GM19324 (cell line): Measurements from ENCODE around the gene SLC25A44.
"Not testable (repeated sequence)": the region's sequence is repeated elsewhere in the genome, so short reads cannot be mapped to it uniquely, and the experiment has no call there.

Source experiments
- ATAC-seq: cut with Tn5 transposase; IDR thresholded peaks from one replicate; pipeline ENCODE4 v1.9.1; 2021; ENCODE audit warnings: mild to moderate bottlenecking, moderate library complexity; ENCODE audit not compliant: unreplicated experiment, low FRiP score

The SLC25A44 gene

GRCh38 chr1:156162430-156163037, 31.4 kb upstream of the SLC25A44 start:
- ATAC-seq: no peak

GRCh38 chr1:156163712-156164111, 30.2 kb upstream of the SLC25A44 start:
- ATAC-seq: no peak

- ATAC-seq: no peak
These were observed 29.6 kb upstream of the SLC25A44 start for GRCh38 chr1:156164125-156164831.

GRCh38 chr1:156165083-156165482, 28.8 kb upstream of the SLC25A44 start:
- ATAC-seq: no peak

- no peak for ATAC-seq
These were observed 26.4 kb upstream of the SLC25A44 start for GRCh38 chr1:156167536-156167935.

- ATAC-seq: no peak
These were observed 21.0 kb upstream of the SLC25A44 start for GRCh38 chr1:156172696-156173470.

- no peak for ATAC-seq
These were observed 17.2 kb upstream of the SLC25A44 start for GRCh38 chr1:156176610-156177210.

- ATAC-seq: no peak
These were observed 15.8 kb upstream of the SLC25A44 start for GRCh38 chr1:156177919-156178654.

GRCh38 chr1:156180471-156180870, 13.4 kb upstream of the SLC25A44 start:
- no peak for ATAC-seq

- not testable (repeated sequence) for ATAC-seq
These were observed 12.4 kb upstream of the SLC25A44 start for GRCh38 chr1:156181391-156181924.

GRCh38 chr1:156182010-156182779, 11.7 kb upstream of the SLC25A44 start:
- ATAC-seq: not testable (repeated sequence)

- not testable (repeated sequence) for ATAC-seq
These were observed 7.3 kb upstream of the SLC25A44 start for GRCh38 chr1:156186347-156187177.

GRCh38 chr1:156190265-156190664, 3.6 kb upstream of the SLC25A44 start:
- not testable (repeated sequence) for ATAC-seq

- no peak for ATAC-seq
These were observed 2.5 kb upstream of the SLC25A44 start for GRCh38 chr1:156191292-156191964.

GRCh38 chr1:156193208-156193487, 756 bp upstream of the SLC25A44 start:
- no peak for ATAC-seq

GRCh38 chr1:156194300-156194652, 372 bp downstream of the SLC25A44 start:
- ATAC-seq: no peak

- ATAC-seq: no peak
These were observed 1.9 kb downstream of the SLC25A44 start for GRCh38 chr1:156195853-156196252.

GRCh38 chr1:156196445-156196844, 2.5 kb downstream of the SLC25A44 start:
- no peak for ATAC-seq
